ENCODE measurements around the gene PHACTR2.
A peak's percentile ranks its signal among the peaks of the same experiment; 100 is the strongest.
"Not testable (repeated sequence)": the region's sequence is repeated elsewhere in the genome, so short reads cannot be mapped to it uniquely, and the experiment has no call there.

The PHACTR2 gene

DNA sequence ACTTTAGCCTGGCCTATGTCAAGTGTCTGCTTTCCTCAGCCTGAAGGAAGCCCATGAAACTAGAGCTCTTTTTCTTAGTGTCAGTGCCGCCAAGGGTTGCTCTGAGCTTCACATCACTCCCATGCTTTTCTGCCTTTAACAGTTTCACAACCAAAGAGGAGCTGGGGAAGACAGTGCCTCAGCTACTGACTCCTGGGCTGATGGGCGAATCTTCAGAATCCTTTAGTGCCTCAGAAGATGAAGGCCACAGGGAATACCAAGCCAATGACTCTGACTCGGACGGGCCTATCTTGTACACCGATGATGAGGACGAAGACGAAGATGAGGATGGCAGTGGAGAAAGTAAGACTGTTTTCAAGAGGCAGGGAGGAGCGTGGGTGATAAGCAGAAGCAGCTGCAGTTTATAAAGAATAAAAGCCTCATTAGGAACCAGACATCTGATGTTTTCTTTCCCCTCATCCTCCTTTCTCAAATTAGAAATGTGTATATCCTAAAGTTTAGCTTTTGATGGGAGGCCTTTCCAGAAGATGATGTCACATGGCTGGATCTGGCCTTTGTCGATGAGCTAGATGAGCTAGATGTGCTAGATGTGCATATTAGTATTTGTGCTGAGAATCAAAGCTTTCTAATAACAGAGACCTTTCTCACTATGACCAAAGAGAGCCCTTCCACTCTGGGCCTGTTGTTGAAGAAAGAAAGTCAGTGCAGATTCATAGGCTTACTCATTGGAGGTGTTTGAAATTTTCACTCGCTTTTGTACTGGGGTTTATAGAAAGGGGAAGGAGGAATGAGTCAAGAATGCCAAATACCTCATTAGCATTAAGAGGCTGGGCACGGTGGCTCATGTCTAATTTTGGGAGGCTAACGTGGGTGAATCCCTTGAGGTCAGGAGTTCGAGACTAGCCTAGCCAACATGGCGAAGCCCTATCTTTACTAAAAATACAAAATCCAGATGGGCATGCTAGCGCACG is 94.6 kb downstream of the PHACTR2 start:
- no peak for DNase-seq

DNA sequence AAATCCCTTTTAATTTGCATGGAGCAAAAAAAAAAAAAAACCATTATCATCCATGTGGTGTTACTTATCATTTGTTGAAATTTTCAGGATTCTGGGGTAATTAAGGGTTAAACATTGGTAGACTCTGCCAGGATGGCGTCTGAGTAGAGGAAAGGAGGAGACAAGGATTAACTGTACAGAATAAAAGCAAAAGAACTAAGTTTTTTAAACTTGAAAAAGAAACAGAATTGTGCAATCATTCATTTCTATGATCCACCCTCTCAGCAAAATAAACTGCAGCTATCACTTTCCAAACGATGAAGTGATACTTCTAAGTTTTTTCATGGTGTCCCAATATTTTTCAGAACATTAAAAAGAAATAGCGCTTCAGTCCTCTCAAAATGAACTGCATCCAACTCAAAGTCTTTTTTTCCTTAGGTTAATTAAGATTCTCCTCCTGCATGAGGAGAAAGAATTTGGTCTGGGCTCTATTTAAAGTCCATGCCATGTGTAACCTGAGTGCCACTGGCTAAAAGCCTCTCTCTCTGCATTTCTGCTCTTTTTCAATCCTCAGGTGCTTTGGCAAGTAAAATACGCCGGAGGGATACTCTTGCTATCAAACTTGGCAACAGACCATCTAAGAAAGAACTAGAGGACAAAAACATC is 95.9 kb downstream of the PHACTR2 start:
- DNase-seq, result no peak

DNA sequence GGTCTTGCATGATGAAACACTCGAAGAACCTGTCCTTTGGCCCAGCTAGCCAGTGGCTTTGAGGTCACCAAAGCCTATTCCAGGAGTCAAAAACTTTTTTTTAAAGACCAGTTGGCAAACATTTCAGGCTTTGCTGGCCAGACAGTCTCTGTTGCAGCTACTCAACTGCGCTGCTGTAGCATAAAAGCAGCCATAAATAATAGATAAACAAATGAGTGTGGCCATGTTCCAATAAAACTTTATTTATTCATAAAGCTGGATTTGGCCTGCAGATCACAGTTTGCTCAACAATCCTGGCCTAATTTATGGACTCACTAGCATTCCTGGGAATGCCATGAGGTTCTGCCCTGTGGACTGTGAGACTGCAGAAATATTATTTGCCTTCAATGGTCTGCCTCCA is 96.6 kb downstream of the PHACTR2 start:
- no peak for DNase-seq

DNA sequence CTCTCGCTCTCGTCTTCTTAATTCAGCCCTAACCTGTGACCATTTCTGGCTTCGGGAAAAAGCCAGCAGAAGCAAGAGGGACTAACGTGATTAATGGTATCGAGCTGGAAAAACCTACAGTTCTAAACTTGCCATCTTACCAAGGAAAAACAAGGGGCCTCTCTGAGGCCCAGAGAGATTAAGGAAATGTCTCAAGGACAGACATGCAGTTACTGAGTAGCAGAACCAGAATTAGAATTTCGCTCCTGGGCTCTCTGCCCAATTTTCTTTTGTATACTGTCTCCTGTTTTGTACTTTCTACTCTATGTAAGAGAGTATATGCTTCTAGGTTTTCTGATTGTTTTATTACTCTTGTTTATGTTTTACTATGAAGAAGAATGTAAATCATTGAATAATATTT is 97.6 kb downstream of the PHACTR2 start:
- DNase-seq, result no peak

DNA sequence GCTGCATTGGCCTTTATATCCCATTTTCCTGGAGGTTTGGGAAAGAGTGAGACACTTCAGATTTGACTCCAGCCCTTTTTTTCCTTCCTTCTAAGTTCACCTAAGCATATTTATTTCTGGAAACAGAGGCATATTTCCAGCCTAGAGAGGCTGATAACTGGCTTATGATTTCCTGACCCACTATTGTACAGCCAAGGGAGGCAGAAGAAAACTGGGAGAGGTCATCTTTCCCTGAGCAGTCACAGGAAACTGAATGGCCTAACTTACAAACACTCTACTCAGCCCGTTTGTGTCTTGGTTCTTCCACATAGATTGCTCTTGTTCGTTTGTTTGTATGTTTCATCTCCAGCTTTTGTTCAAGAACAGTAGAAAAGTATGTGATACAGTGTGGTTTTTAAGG is 101.2 kb downstream of the PHACTR2 start:
- no peak for DNase-seq

DNA sequence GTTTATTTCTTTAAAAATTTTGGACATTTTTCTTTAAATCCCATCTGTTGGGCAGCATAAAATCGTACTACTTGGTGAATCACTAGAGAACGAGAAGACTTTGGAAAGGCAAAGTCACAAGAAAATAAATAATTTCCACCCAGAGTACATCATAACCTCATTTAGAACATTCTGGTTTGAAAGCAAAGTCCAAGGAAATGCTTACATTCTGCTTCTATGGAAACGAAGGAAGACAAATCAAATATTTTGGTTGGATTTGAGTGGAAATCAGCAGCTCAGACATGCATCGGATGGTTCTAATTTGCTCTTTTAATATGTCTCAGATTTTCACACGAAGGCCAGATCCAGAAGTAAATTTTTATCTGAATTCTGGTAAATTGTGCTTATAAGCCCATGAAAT is 104.7 kb downstream of the PHACTR2 start:
- DNase-seq, result no peak

DNA sequence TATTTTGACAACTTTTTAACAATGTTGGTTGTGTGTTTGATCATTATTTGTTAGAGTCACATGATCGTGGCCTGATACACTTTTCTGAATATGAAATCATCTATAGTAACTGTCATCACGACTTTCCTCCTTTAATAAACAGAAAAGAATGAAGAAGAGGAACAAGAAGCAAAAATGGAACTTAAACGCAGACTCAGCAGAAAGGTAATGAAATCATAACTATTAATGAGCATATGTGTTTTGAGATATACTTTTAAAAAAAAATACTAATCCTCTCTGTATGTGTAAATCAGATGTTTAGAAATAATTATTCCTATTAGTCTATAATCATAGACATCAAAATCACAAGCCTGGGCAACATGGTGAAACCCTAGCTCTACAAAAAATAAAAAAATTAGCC is 105.3 kb downstream of the PHACTR2 start:
- no peak for DNase-seq

DNA sequence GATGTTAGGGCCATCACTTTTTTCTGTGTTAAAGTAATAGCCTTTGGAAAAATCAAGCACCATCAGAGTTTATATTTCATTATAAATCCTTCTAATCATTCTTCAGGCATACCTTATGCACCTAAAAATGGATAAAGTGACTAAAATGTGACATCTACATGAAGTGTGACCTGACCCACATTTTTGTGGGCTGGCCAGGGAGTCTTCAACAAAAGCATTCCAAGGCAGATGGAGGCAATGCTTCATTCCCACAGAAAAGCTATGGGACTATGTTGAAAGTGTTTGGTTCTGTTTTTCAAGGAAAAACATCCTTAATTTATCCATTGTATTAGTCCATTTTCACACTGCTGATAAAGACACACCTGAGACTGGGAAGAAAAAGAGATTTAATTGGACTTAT is 106.6 kb downstream of the PHACTR2 start:
- no peak for DNase-seq

DNA sequence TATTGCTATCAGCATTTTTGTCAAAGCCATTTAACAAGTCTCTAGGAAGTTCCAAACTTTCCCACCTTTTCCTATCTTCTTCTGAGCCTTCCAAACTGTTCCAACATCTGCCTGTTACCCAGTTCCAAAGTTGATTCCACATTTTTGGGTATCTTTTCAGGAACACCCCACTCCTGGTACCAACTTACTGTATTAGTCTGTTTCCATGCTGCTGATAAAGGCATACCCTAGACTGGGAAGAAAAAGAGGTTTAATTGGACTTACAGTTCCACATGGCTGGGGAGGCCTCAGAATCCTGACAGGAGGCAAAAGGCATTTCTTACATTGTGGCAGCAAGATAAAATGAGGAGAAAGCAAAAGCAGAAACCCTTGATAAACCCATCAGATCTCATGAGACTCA is 108.6 kb downstream of the PHACTR2 start:
- DNase-seq, result not testable (repeated sequence)

DNA sequence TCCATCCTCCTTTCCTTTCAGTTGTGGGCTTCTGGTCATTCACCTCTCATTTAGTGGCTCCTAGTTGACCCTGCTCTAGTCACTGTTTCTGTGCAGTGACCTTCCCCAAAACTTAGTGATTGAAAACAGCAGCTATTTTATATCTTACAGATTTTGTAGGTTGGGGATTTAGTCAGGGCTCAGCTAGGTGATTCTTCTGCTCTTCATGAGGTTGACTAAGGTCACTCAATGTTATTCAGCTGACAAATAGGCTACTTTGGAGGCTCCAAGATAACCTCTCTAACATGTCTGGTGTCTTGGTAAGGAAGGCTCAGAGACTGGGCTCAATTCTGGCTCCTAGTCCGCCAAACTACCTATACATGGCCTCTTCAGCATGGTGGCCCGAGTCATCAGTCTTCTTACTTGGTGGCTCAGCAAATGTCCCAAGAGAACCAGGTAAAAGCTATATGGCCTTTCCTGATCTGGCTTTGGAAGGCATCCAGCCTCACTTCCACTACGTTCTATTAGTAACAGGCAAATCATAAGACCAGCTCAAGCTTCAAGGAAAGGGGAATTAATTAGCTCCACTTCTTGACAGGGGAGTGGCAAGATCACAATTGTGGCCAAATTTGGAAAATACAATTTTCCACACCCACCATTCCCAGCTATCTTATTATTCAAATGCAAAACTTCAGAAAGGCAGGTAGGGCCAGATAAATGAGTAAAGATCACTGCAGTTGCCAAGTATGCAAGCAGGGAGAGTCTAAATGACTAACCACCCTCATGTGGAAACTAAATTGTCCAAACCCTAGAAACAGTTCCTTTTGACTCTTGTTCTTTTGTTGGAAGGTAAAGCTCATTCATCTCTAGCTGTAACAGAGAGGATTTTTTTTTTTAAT is 114.9 kb downstream of the PHACTR2 start:
- no peak for DNase-seq

DNA sequence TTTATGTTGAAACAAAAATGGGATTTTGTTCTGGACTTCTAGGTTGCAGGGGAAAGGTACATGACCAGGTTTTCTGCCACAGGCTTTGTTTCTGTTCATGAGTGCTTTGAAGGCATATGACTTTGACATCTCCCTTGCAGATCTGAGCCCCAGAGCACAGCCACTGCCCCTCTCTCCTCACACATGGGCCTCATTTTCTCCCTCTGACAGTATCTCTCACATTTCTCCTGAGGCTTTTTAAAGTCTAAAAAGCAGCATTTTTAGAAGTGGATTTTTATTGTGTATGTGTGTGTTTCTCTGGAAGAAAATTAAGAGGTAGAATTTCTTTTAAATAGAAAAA is 115.5 kb downstream of the PHACTR2 start:
- no peak for DNase-seq

DNA sequence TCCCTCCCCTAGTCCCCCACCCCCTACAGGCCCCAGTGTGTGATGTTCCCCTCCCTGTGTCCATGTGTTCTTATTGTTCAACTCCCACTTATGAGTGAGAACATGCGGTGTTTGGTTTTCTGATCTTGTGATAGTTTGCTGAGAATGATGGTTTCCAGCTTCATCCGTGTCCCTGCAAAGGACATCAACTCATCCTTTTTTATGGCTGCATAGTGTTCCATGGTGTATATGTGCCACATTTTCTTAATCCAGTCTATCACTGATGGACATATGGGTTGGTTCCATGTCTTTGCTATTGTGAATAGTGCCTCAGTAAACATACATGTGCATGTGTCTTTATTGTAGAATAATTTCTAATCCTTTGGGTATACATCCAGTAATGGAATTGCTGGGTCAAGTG is 118.8 kb downstream of the PHACTR2 start:
- DNase-seq, result not testable (repeated sequence)

DNA sequence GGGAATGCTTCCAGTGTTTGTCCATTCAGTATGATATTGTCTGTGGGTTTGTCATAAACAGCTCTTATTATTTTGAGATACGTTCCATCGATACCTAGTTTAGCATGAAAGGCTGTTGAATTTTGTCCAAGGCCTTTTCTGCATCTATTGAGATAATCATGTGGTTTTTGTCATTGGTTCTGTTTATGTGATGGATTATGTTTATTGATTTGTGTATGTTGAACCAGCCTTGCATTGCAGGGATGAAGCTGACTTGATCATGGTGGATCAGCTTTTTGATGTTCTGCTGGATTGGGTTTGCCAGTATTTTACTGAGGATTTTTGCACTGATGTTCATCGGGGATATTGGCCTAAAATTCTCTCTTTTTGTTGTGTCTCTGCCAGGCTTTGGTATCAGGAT is 120.7 kb downstream of the PHACTR2 start:
- not testable (repeated sequence) for DNase-seq

DNA sequence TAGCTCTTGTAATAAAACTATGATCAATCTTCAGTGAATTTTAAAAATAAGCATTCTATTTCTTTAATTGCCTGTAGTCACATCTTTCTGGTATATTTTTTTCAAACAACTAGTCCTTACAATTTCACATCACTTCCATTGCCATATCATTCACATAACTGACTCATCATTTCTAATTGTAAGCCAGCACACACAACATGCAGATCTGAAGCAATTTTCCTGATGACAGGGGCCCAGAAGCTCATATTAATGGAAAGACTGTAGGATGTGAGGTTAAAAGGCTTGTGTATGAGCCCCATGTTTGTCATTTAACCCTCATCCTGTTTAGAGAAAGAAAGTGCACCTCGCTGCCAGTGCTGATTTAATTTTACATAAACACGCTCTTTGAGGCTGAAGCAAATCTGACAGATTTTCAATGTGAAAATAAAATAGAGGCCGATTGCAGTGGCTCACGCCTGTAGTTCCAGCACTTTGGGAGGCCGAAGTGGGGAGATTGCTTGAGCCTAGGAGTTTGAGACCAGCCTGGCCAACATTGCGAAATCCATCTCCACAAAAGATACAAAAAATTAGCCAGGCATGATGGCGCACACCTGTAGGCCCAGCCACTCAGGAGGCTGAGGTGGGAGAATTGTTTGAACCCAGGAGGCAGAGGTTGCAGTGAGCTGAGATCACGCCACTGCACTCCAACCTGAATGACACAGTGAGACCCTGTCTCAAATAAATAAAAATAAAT is 125.2 kb downstream of the PHACTR2 start:
- DNase-seq, result no peak

DNA sequence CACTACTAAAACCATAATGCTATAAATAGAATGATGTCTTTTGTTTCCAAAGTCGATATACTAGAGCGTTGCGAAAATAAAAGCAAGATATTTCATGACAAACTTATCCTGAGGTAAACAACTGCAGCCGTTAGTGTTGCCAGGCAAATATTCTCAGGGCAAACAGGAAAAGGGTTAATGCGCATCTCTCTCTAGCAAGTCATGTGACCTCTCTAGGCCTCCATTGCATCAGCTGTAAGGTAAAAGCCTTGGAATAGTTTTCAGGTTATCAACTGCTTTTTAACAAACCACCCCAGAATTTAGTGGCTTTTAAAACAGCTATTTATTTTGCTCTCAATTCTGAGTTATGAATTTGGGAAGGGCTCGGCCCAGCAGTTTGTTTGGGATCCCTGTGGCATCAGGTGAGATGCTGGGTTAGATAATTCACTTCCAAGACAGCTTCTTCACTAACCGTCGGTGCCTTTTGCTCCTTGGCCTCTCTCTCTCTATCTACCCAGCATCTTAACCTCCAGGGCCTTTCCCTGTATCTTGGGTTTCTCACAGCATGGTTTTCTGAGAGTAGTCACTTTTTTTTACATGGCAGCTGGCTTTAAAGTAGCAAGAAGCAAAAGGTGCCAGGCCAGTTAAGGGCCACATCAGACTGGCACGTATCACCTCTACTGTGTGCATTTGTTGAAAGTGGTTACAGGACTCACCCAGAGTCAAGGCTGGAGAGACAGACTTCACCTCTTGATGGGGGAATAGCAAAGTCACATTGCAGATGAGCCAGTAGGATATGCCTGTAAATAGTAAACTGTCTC is 126.2 kb downstream of the PHACTR2 start:
- DNase-seq, result no peak

DNA sequence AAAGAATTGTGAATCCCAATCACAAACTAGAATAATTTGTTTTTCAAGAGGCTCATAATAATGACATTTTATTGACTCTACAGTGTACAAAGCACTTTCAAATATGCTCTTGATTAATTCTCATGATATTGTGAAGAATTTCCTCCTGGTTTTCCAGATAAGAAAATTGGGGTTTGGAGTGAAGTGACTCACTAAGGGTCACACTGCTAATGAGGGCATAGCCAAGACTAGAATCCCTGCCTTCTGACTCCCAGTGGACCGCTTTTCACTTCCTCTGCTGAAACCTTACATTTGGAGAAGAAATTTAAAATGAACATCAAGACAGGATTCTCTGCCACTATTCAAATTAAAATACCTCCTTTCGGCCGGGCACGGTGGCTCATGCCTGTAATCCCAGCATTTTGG is 127.1 kb downstream of the PHACTR2 start:
- no peak for DNase-seq

DNA sequence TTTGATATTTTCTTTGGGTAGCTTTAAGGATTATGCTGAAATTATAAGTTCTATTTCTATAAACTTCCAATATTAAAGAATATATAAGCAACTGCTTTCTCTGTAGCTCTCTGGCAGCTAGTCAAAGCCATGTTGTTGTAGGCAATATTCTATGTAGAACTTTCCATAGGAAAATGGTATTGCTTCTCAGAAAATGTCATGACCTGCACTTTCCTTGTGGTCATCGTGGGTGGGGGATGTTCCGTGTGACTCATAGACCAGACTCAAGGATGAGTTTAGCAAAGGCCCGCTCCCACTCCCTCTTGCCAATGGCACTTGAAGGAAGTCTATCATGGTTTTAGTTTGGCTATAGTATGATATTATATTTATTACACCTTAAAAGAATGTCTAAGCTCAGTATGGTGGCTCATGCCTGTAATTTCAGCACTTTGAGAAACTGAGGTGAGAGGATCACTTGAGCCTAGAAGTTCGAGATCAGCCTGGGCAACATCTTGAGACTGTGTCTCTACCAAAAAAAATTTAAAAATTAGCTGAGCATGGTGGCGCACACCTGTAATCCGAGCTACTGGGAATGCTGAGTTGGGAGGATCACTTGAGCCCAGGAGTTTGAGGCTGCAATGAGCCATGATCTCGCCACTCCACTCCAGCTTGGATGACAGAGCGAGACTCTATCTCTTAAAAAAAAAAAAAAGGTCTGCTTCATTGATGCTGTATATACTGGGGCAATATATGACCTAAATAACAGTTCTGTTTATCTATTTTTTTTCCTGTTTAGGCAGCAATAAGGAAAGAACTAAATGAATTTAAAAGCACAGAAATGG is 128.7 kb downstream of the PHACTR2 start:
- DNase-seq, result peak in 1 of 2 donors; percentile 23

DNA sequence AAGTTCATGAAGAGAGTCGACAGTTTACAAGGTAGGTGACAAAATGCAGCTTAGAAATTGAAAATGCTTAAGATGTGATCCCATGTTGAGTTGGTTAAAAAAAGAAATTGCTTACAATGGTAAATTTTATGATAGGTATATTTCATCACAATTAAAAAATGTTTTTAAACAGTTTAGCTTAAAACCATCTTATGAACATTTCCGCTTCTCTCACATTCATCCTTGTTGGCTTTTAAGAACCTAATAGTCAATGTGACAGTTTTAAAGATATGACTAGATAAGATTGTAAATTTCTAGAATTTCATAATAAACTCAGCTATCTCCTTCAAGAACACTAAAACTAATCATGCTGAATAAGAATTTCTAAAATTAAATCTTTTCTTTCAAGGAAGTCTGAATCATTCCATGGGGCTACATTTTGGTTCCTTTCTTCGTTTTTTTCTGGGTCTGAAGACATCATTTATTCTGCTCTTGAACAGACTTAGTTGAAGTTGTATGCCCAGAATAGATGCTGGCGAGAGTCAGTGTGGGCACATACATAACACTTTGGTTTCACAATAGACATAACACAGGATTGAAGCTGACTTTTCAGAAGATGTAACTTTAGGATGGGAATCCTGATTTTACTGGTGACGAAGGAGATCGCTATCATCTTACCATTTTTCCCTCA is 129.5 kb downstream of the PHACTR2 start:
- DNase-seq, result no peak

DNA sequence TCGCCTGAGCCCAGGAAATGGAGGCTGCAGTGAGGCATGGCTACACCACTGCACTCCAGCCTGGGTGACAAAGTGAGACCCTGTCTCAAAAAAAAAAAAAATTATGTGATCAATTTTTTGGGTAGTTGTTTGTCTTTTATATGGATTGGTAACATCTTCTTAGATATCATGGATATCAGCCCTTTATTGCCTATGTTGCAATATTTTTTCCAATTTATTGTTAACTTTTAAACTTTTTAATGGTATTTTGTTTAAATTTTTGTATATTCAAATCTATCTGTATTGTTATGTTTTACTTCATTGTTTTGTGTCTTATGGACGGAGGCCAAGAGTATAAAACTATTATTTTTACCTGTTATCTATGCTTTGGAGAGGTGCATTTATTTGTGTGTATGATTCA is 133.0 kb downstream of the PHACTR2 start:
- no peak for DNase-seq

DNA sequence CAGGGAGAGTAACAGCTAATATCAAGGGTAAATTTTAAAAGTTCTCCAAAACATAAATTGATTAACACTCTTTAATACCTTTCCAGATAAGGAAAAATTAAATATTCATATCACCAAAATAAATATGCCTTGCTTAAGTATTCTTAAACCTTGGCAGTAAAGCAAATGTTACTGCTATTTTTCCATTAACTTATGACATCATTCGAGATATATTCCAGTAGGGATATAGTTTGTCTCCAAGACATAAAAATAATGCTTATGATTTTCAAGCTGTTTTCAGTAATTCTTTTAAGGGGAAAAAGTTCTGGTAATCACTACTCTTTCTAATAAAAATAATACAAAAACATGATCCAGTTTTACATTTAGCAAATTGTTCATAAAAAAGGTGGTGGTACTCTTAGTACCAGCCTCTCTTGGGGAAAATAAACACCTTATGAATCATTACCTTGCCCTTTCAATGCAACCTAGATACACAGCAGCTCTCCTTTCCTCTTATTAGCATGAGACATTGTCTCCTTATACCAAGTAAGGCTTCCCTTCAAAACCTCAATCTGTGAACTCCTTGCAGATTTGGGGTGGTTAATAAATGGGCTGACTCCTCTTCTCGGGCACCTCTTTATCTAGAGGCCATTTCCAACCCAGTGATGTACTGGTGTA is 133.9 kb downstream of the PHACTR2 start:
- DNase-seq, result no peak
